Mesothelial cell of epicardium (in vitro differentiated cells): ENCODE measurements around the gene DENND1A. TPM values are rescaled to one million over a fixed set of nuclear protein-coding genes. Genes with fewer than 3 reads are reported as not detected.

Experiments used
- DNase-seq, 2 experiments: peaks; one replicate each; pipeline ENCODE4 v3.0.0; 2021; ENCODE audit warnings: low spot score in 2 of 2; ENCODE audit not compliant: unreplicated experiment in 2 of 2
- H3K27ac Mint-ChIP-seq: 2 replicates; pipeline ENCODE4 v1.8.0; 2021; ENCODE audit warnings: mixed read lengths
- H3K27me3 Mint-ChIP-seq: 2 replicates; pipeline ENCODE4 v1.8.0; 2021; ENCODE audit warnings: low read depth, mixed read lengths
- H3K36me3 Mint-ChIP-seq: 2 replicates; pipeline ENCODE4 v1.8.0; 2021; ENCODE audit warnings: mixed read lengths
- H3K4me1 Mint-ChIP-seq: 2 replicates; pipeline ENCODE4 v1.8.0; 2021; ENCODE audit warnings: mixed read lengths
- H3K4me3 Mint-ChIP-seq: 2 replicates; pipeline ENCODE4 v1.8.0; 2021; ENCODE audit warnings: mild to moderate bottlenecking, moderate library complexity, mixed read lengths
- H3K9me3 Mint-ChIP-seq: 2 replicates; pipeline ENCODE4 v1.8.0; 2021; ENCODE audit warnings: mixed read lengths
- total RNA-seq: library from RNA; stranded (reverse); gene quantifications from 3 replicates; pipeline ENCODE4 v1.2.1, GENCODE V29; 2021
- TF ChIP-seq, protein P1 (sequence below): fragments of 200-600 bp; sonication (generic); IDR thresholded peaks from one replicate; pipeline ENCODE4 v1.5.0; 2021; ENCODE audit warnings: antibody characterized with exemption; ENCODE audit not compliant: unreplicated experiment

The DENND1A gene
- total RNA-seq, 1 donor from 2014 or later = 23.4 TPM

DNA sequence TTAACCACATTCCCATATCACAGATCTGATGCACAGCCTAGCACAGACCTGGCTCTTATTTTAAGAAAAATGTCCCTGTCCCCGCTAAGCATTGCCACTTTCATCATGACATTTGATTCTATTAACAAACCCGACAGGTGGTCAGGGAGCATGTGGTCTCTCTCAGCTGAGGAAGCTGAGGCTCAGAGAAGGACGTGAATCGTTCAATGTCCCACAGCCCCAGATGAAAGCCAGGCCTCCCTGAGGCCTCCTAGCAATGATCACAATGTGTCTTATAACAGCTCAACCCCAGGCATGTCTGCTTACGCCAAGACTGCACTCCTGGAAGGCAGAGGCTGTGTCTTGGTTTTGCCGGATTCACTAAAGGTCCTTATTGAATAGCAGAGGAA, 584.4 kb downstream of the DENND1A start:
- peak overlapping the region; percentile 68 for H3K27ac Mint-ChIP-seq

DNA sequence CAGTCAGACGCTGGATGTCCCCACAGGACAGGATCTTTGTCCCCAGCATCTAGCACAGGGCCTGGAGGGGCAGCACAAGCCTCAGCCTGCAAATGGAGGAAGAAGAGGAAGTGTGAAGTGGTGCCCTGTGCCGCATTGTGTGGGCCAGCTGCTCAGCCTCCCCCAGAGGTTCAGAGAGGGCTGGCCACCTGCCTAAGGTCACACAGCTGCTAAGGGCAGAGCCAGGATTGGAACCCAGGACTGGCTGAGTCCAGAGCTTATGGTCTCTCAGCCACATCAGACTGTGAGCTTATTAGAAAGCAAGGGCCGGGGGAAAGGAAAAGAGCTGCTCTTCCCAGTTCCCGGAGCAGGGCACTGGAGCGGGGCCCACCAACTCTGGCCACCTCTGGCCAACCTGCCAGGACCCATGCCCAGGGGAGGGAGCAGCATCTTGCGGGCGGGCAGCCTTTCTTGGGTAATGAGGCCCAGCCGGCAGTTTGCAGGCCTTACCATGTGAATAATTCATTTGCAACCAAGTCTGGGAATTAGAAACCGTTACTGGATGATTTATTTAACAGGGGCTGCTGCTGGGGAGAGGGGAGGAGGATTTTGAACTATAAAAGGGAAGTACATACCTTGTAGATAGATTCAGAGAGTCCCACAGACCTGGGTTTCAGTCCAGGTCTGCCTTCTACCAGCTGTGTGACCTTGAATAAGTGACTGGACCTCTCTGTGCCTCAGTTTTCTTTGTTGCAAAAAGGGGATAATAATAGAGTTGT, 585.6 kb downstream of the DENND1A start:
- TF ChIP-seq, protein P1, sequence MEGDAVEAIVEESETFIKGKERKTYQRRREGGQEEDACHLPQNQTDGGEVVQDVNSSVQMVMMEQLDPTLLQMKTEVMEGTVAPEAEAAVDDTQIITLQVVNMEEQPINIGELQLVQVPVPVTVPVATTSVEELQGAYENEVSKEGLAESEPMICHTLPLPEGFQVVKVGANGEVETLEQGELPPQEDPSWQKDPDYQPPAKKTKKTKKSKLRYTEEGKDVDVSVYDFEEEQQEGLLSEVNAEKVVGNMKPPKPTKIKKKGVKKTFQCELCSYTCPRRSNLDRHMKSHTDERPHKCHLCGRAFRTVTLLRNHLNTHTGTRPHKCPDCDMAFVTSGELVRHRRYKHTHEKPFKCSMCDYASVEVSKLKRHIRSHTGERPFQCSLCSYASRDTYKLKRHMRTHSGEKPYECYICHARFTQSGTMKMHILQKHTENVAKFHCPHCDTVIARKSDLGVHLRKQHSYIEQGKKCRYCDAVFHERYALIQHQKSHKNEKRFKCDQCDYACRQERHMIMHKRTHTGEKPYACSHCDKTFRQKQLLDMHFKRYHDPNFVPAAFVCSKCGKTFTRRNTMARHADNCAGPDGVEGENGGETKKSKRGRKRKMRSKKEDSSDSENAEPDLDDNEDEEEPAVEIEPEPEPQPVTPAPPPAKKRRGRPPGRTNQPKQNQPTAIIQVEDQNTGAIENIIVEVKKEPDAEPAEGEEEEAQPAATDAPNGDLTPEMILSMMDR = no peak
- Mint-ChIP-seq H3K4me1 (peaks cover 30% of the 10 kb centered on the region), H3K9me3 (no peaks in the 10 kb centered on the region), H3K4me3 (no peak overlapping the region), H3K27ac (no peak overlapping the region), H3K27me3 (no peaks in the 10 kb centered on the region), H3K36me3 (no peaks in the 10 kb centered on the region)
- no peak for DNase-seq

More for the DNA sequence above, 584.4 kb downstream of the DENND1A start:
- no peak for DNase-seq
- H3K27me3 Mint-ChIP-seq = peaks cover 3% of the 10 kb centered on the region
- peaks cover 21% of the 10 kb centered on the region for H3K4me1 Mint-ChIP-seq
- H3K4me3 Mint-ChIP-seq = no peak overlapping the region
- TF ChIP-seq, protein P1 = no peak
- no peaks in the 10 kb centered on the region for H3K36me3 Mint-ChIP-seq
- H3K9me3 Mint-ChIP-seq = no peaks in the 10 kb centered on the region

DNA sequence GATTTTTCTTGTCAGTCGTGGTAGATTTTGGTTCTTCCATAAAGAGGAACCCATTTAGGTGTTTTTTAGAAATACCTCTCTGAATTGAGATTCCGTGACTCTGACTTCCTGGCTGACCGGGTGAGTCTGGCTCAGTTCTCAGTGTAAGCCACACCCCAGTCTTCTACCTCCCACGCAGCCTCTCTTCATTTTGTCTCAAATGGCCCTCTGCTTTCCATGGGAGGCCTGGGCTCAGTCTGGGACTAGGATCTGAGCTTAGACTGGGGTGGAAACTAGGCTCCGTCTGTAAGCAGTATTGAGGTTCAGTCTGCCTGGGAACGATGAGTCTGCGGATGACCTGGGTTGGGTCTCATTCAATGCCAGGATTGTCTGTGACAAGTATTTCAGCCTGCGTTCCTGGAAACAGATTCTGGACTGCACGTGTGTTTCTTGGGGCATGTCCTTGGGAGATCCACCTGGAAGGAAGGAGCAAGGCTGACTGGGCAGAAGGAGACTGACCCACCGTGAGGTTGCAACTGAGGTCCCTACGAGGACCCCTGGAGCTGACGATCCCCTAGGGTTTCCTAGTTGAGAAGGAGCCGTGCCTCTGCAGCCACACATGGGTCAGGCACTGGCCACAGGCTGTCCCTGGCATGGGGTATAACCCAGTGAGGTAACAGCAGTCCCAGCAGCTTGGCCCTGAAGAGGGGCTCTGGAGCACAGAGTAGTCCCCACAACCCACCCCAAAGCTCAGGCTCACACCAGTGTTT, 586.3 kb downstream of the DENND1A start:
- no peaks in the 10 kb centered on the region for H3K9me3 Mint-ChIP-seq
- peak overlapping the region; percentile 32 for H3K27ac Mint-ChIP-seq
- peaks cover 30% of the 10 kb centered on the region for H3K4me1 Mint-ChIP-seq
- no peak for DNase-seq
- no peaks in the 10 kb centered on the region for H3K27me3 Mint-ChIP-seq
- no peak overlapping the region for H3K4me3 Mint-ChIP-seq
- TF ChIP-seq, protein P1 = no peak
- no peaks in the 10 kb centered on the region for H3K36me3 Mint-ChIP-seq

DNA sequence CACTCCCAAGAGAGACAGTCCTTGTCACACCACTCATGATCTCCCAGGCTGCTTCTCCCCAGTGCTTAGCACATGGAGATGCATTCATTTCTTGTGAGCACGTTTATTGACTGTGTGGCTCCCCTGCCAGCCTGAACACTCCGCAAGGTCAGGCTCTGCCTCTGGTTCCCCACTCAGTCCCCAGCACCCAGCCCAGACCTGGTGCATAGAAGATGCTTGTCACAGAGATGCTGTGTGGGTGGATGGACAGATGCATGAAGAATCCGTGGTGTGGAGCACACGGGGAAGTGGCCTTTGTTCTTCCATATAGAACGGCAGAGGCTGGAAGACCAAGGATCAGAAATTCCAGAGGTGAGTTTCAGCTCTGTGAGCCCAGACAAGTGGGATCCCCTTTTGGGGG, 587.7 kb downstream of the DENND1A start:
- no peaks in the 10 kb centered on the region for H3K36me3 Mint-ChIP-seq
- peaks cover 30% of the 10 kb centered on the region for H3K4me1 Mint-ChIP-seq
- H3K4me3 Mint-ChIP-seq = no peak overlapping the region
- H3K27me3 Mint-ChIP-seq = no peaks in the 10 kb centered on the region
- DNase-seq = no peak
- TF ChIP-seq, protein P1 = no peak
- no peaks in the 10 kb centered on the region for H3K9me3 Mint-ChIP-seq
- no peak overlapping the region for H3K27ac Mint-ChIP-seq

GRCh38 chr9:123341816-123342215, 588.1 kb downstream of the DENND1A start:
- H3K27me3 Mint-ChIP-seq = no peaks in the 10 kb centered on the region
- TF ChIP-seq, protein P1 = no peak
- no peak for DNase-seq
- no peak overlapping the region for H3K4me3 Mint-ChIP-seq
- H3K27ac Mint-ChIP-seq = no peak overlapping the region
- H3K4me1 Mint-ChIP-seq = peaks cover 32% of the 10 kb centered on the region
- H3K9me3 Mint-ChIP-seq = no peaks in the 10 kb centered on the region
- H3K36me3 Mint-ChIP-seq = no peaks in the 10 kb centered on the region
